OCI-M2 (cell line): ENCODE measurements around the gene CYP1B1.
"Not testable (repeated sequence)": the region's sequence is repeated elsewhere in the genome, so short reads cannot be mapped to it uniquely, and the experiment has no call there.

Experiments
- DNase-seq: peaks from one replicate; lab custom pipeline; 2025; ENCODE audit not compliant: unreplicated experiment; lab: John Stamatoyannopoulos, UW

CYP1B1 gene

GRCh38 chr2:38037757-38038621 is 38.0 kb downstream of the CYP1B1 start:
- DNase-seq: no peak

- DNase-seq: no peak
These were observed 38.6 kb downstream of the CYP1B1 start for GRCh38 chr2:38037325-38037724.

- no peak for DNase-seq
These were observed 40.0 kb downstream of the CYP1B1 start for GRCh38 chr2:38035968-38036367.

GRCh38 chr2:38033646-38034045 is 42.3 kb downstream of the CYP1B1 start:
- DNase-seq: no peak

- no peak for DNase-seq
These were observed 43.0 kb downstream of the CYP1B1 start for GRCh38 chr2:38032946-38033345.

- DNase-seq: no peak
These were observed 45.2 kb downstream of the CYP1B1 start for GRCh38 chr2:38030635-38031355.

- DNase-seq: no peak
These were observed 46.4 kb downstream of the CYP1B1 start for GRCh38 chr2:38029512-38029911.

GRCh38 chr2:38028829-38029228 is 47.1 kb downstream of the CYP1B1 start:
- no peak for DNase-seq

- no peak for DNase-seq
These were observed 49.1 kb downstream of the CYP1B1 start for GRCh38 chr2:38026846-38027245.

- DNase-seq: no peak
These were observed 54.4 kb downstream of the CYP1B1 start for GRCh38 chr2:38021589-38021988.

GRCh38 chr2:38020359-38021069 is 55.4 kb downstream of the CYP1B1 start:
- DNase-seq: not testable (repeated sequence)

- DNase-seq: no peak
These were observed 58.1 kb downstream of the CYP1B1 start for GRCh38 chr2:38017836-38018235.
